ENCODE results near the gene SHD.
"Not testable (repeated sequence)": the region's sequence is repeated elsewhere in the genome, so short reads cannot be mapped to it uniquely, and the experiment has no call there.

Gene SHD

DNA sequence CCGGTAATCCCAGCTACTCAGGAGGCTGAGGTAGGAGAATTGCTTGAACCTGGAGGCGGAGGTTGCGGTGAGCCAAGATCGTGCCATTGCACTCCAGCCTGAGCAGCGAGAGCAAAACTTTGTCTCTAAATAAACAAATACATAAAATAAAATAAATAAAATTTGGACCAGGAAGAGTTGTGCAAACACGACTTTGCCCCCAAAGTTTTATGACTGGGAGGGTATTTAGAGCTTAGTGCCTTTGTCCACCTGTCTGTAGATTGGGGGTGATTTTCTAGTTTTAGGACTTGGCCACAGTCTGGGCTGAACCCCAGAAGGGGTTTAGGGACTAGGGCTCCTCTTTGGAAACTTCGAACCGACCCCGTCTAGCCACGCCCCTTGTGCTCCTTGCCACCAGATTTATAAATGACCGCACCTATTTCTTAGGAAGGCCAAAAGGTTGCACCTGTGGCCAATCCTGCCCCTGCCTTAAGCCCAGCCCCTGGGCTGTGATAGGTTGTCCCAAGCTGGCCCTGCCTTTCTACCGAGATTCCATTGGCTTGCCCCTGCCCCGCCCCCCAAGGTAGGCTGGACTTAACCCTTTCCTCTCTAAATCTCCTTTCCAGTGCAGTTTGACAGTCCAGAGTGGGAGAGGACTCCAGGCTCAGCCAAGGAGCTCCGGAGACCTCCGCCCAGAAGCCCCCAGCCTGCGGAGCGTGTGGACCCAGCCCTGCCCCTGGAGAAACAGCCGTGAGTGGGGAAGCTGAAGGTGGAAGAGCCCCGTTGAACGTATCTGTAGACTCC is 5.3 kb downstream of the SHD start:
- no peaks in the 10 kb centered on the region for H3K9me3 Mint-ChIP-seq
- DNase-seq (no peak), ATAC-seq (no peak)
- H3K27me3 Mint-ChIP-seq = peaks cover 28% of the 10 kb centered on the region
- H3K27ac Mint-ChIP-seq = no peak overlapping the region
- H3K4me1 Mint-ChIP-seq = peaks cover 7% of the 10 kb centered on the region
- no peak overlapping the region for H3K4me3 Mint-ChIP-seq

- no peak for DNase-seq
- ATAC-seq = no peak
- peaks cover 22% of the 10 kb centered on the region for H3K27me3 Mint-ChIP-seq
- no peak overlapping the region for H3K4me3 Mint-ChIP-seq
- H3K27ac Mint-ChIP-seq = no peak overlapping the region
- H3K4me1 Mint-ChIP-seq = peaks cover 2% of the 10 kb centered on the region
- no peaks in the 10 kb centered on the region for H3K9me3 Mint-ChIP-seq
Observed at GRCh38 chr19:4284974-4285373, 5.9 kb downstream of the SHD start.

- not testable (repeated sequence) for H3K27ac Mint-ChIP-seq, H3K9me3 Mint-ChIP-seq, H3K4me3 Mint-ChIP-seq, DNase-seq, ATAC-seq, H3K4me1 Mint-ChIP-seq
- peaks cover 10% of the 10 kb centered on the region for H3K27me3 Mint-ChIP-seq
Observed at GRCh38 chr19:4286141-4286540, 7.1 kb downstream of the SHD start.

DNA sequence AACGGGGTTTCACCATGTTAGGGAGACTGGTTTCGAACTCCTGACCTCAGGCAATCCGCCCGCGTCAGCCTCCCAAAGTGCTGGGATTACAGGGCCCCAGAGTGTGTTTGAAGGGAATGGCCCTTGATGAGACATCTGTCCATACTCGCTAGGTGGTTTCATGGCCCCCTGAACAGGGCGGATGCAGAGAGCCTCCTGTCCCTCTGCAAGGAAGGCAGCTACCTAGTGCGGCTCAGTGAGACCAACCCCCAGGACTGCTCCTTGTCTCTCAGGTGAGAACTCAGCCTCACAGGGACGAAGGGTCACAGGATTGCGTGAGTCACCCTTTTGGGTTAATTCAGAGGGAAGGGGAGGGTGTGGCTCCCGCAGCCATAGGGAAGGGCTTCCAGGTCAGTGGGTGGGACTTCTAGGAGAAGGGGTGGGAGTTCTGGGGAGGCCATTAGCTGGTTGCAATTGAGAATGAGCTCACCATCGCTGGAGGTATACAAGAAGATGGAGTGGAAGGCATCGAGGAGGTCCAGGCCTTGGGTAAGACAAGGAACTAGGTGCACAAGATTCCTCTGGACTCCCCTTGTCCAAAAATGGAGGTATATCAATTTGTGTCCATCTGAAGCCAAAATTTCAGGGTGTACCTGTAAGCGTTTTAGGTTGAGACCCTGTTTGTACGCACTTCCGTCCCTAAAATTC is 9.2 kb downstream of the SHD start:
- DNase-seq (no peak), ATAC-seq (no peak)
- Mint-ChIP-seq H3K4me3 (no peak overlapping the region), H3K27ac (no peak overlapping the region), H3K4me1 (no peaks in the 10 kb centered on the region), H3K27me3 (no peaks in the 10 kb centered on the region), H3K9me3 (no peaks in the 10 kb centered on the region)

DNA sequence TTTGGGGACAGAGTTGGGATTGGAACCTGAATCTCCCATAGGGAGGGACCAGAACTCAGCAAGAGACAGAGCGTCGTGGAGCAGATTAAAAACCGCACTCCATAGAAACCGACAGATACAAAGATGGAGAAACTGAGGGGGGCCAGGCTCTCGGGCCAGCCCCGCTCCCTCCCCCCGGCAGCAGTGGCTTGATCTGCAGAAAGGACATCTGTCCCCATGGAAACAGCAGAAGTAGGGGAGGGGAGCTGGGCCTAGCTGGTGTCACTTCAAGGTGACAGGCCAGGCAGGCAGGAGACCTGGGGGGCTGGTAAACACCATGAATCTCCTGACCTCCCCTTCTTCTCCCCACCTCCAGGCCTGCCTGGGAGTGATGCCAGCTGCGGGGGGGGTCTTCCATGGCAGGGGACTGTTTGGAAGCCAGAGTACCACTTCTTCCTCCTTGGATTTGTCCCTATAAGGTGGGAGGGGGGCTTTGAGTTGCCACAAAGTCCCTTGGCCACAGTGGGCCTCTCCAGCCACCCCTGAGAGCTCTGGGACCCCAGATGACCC is 12.2 kb downstream of the SHD start:
- no peak overlapping the region for H3K4me3 Mint-ChIP-seq
- peaks cover under 1% of the 10 kb centered on the region for H3K4me1 Mint-ChIP-seq
- peak overlapping the region in 1 of 2 donors; percentile 92 for H3K27ac Mint-ChIP-seq
- no peaks in the 10 kb centered on the region for H3K27me3 Mint-ChIP-seq
- ATAC-seq (no peak), DNase-seq (no peak)
- no peaks in the 10 kb centered on the region for H3K9me3 Mint-ChIP-seq

DNA sequence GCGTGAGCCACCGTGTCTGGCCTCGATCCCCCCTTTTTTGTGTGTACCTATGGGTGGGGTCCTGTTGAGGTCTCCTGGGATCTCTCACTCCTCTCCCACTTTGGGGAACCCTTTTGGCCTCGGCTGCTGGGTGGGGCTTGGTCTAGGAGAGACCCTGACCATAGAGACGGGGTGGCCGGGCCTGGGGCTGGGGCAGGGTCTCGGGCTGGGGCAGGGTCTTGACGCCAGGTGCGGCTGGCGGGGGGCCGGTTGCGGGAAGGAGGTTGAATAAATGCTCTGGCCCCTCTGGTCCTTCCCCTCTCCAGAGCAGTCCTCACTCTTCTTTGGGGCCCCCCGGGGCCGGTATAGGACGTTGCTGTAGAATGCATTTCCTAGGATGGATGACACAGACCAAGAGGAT is 13.4 kb downstream of the SHD start:
- peaks cover 8% of the 10 kb centered on the region for H3K4me1 Mint-ChIP-seq
- no peak overlapping the region for H3K27ac Mint-ChIP-seq
- DNase-seq (no peak), ATAC-seq (no peak)
- H3K4me3 Mint-ChIP-seq = no peak overlapping the region
- H3K9me3 Mint-ChIP-seq = no peaks in the 10 kb centered on the region
- no peaks in the 10 kb centered on the region for H3K27me3 Mint-ChIP-seq

DNA sequence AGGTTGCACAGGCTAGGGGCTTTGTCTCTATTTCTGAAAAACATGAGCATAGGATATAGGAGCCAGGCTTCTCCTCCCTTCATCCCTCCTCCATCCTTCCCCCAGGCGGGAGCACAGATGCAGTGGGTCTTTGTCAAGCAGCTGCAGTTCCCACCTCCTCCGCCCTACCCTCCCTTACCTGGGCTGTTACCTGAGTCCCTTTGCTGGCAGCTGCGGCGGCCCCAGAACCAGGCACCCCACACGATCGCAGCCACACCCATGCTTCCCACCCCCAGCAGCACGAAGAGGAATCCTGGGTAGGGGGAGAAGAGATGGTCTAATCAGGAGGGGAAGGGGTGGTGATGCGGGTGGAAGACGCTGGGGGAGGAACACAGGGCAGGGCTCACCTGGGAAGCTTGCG is 15.3 kb downstream of the SHD start:
- Mint-ChIP-seq H3K4me1 (peaks cover 25% of the 10 kb centered on the region), H3K27me3 (no peaks in the 10 kb centered on the region), H3K4me3 (no peak overlapping the region), H3K9me3 (no peaks in the 10 kb centered on the region), H3K27ac (no peak overlapping the region)
- no peak for DNase-seq
- no peak for ATAC-seq

DNA sequence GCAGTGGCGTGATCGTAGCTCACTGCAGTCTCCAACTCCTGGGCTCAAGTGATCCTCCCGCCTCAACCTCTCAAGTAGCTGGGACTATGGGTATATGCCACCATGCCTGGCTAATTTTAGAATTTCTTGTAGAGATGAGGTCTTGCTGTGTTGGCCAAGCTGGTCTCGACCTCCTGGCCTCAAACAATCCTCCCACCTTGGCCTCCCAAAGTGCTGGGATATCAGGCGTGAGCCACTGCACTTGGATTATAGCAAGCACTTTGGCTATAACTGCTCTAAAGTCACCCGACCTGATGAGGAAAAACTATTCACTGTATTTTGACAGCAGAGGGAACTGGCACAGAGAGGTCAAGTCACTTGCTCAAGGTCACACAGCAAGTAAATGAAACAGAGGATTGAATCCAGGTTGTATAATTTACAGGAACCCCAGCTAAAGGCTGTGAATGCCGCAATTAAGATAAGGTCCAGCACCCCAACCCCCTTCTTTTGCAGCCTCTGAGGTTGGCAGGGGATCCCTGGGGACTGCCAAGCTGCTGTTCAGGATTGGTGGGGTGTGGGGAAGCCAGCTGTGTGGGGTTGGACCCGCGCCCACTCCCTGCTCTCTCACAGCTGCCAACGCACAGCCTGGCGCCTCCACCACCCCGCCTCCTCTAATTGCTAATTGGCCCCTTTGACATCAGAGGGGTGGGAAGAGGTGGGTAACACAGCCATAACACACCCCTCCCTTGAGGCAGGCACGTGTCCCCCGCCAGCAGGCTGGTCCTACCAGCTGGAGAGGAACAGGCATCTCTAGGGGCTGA is 17.1 kb downstream of the SHD start:
- H3K4me1 Mint-ChIP-seq = peaks cover 36% of the 10 kb centered on the region

GRCh38 chr19:4297901-4298809 is 19.1 kb downstream of the SHD start:
- DNase-seq (peak; percentile 30 to 33), ATAC-seq (peak; percentile 78)
- H3K27me3 Mint-ChIP-seq = no peaks in the 10 kb centered on the region

More for the DNA sequence above, 17.1 kb downstream of the SHD start:
- Mint-ChIP-seq H3K4me3 (no peak overlapping the region), H3K27ac (peak overlapping the region in 1 of 2 donors; percentile 85), H3K9me3 (no peaks in the 10 kb centered on the region), H3K27me3 (no peaks in the 10 kb centered on the region)
- no peak for DNase-seq
- no peak for ATAC-seq

GRCh38 chr19:4298810-4299550 is 19.9 kb downstream of the SHD start:
- Mint-ChIP-seq H3K4me3 (no peak overlapping the region), H3K9me3 (no peaks in the 10 kb centered on the region), H3K4me1 (peaks cover 64% of the 10 kb centered on the region), H3K27me3 (no peaks in the 10 kb centered on the region), H3K27ac (peak overlapping the region in 1 of 2 donors; percentile 0)
- ATAC-seq (no peak), DNase-seq (no peak)

More at GRCh38 chr19:4297901-4298809, 19.1 kb downstream of the SHD start:
- peaks cover 56% of the 10 kb centered on the region for H3K4me1 Mint-ChIP-seq
- H3K4me3 Mint-ChIP-seq = no peak overlapping the region
- no peaks in the 10 kb centered on the region for H3K9me3 Mint-ChIP-seq
- no peak overlapping the region for H3K27ac Mint-ChIP-seq

DNA sequence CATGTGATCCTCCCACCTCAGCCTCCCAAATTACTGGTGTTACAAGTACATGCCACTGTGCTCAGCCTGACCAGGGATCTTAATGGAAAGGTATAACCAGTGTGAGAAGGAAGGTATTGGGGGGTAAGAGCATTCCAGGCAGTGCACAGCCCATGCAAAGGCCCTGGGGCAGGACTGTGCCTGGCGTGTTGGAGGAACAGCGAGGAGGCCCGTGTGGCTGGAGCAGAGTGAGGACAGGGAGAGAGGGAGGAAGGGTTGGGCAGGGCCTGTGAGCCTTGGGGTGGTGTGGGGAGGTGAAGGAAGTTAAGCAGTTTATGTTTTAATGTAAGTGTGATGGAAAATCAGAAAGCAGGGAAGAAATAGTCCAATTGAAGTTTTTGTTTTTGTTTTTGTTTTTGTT is 21.5 kb downstream of the SHD start:
- DNase-seq (no peak), ATAC-seq (no peak)
- Mint-ChIP-seq H3K9me3 (no peaks in the 10 kb centered on the region), H3K27me3 (no peaks in the 10 kb centered on the region), H3K4me3 (peak overlapping the region; percentile 31 to 40), H3K4me1 (peaks cover 75% of the 10 kb centered on the region), H3K27ac (peak overlapping the region in 1 of 2 donors; percentile 75)

DNA sequence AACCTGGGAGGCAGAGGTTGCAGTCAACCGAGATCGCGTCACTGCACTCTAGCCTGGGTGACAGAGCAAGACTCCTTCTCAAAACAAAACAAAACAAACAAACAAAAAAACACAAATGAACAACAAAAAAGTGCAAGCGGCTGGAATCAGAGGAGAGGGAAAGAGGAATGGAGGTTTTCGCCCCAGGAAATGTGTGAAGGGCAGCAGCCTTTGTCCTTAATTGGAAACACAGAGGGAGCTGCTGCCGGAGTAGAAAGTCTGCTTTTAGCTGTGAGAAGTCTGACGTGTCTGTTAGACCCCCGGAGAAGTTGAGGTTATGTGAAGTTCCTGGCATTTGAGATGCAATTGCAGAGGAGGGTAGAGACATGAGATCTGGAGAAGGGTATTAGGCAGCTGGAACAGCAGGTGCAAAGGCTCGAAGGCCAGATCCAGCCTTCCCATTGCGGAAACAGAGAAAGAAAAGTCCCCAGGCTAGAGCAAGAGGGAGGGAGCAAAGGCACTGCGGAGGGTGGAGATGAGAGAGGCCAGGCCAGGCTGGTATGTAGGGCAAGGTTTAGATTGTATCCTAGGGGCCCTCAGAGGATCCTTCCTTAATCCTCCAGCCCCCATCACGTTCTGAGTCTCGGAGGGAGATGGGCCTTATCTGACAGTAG is 22.6 kb downstream of the SHD start:
- ATAC-seq = peak; percentile 34
- peaks cover 73% of the 10 kb centered on the region for H3K4me1 Mint-ChIP-seq

DNA sequence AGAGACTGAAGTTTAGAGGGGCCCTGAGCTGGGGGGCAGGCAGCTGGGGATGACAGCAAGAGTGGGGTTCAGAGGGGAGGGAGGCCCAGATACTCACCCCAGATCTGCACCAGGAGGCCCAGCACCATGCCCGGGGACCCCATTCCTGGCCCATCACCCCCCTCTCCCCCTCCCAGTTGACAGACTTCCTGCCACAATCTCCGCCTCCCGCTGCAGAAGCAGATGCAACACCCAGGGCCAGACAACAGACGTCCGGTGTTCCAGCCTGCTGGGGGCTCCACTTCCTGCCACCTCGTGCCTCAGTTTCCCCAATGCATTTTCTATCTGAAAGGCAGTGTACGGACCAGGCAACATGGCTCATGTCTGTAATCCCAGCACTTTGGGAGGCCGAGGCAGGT is 23.2 kb downstream of the SHD start, which contains the start of gene TMIGD2:
Gene TMIGD2, minus strand, starts transcription at position 147 of the 398 bp plus-strand sequence. Its CDS starts 4 bp downstream, at position 143.
- no peaks in the 10 kb centered on the region for H3K27me3 Mint-ChIP-seq
- DNase-seq (peak in 1 of 2 donors; percentile 38), ATAC-seq (peak; percentile 31)
- peak within 1 kb of the TSS; percentile 83 to 88 for H3K4me3 Mint-ChIP-seq
- peak within 1 kb of the TSS; percentile 50 to 91 for H3K27ac Mint-ChIP-seq
- no peaks in the 10 kb centered on the region for H3K9me3 Mint-ChIP-seq
- H3K4me1 Mint-ChIP-seq = peaks cover 72% of the 10 kb centered on the region

More for the DNA sequence above, 22.6 kb downstream of the SHD start:
- Mint-ChIP-seq H3K4me3 (peak overlapping the region; percentile 83 to 88), H3K9me3 (no peaks in the 10 kb centered on the region), H3K27me3 (no peaks in the 10 kb centered on the region), H3K27ac (peak overlapping the region; percentile 0 to 89)
- DNase-seq = no peak
